Measurements from ENCODE around the gene DAGLB.
A peak's percentile ranks its signal among the peaks of the same experiment; 100 is the strongest.
"Not testable (repeated sequence)": the region's sequence is repeated elsewhere in the genome, so short reads cannot be mapped to it uniquely, and the experiment has no call there.

DAGLB gene

DNA sequence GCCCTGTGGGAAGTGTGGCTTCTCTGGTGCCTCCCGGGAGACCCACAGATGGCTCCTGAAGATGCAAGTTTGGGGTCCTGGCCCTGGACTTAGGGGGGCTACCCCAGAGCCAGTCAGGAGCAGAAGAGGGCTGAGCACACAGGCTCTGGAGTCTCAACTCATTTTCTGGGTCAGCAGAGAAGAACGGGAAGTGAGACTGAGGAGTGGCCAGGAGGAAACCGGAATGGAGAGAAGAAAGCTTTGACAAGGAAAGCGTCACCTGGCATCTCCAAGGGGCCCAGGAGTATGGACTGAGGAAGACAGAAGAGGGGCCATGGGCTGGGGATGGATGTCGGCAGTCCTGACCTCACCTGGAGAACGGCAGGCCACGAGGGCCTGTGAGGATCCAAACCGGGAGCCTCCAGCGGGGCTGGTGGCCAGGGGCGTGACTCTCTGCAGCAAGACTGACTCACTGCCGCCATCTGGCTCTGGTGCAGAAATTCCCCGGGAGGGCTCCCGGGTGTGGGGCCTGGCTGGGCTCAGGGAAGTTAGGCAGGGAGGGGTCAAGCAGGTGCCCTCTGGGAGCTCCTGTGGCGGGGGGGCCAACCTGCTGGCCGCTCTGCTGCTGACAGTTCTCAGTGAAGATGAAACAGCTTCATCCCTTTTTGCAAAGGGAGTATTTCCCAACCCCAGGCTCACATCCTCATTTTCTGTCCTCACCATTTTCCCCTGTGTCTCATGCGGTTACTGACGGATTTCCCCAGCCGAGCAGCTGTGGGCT is 23.6 kb downstream of the DAGLB start:
- DNase-seq, result no peak

- DNase-seq, result no peak
Observed at GRCh38 chr7:6422926-6423632, 24.7 kb downstream of the DAGLB start.

- DNase-seq, result no peak
Observed at GRCh38 chr7:6422095-6422494, 25.7 kb downstream of the DAGLB start.

- peak; percentile 52 for DNase-seq
Observed at GRCh38 chr7:6420680-6421079, 27.1 kb downstream of the DAGLB start.

DNA sequence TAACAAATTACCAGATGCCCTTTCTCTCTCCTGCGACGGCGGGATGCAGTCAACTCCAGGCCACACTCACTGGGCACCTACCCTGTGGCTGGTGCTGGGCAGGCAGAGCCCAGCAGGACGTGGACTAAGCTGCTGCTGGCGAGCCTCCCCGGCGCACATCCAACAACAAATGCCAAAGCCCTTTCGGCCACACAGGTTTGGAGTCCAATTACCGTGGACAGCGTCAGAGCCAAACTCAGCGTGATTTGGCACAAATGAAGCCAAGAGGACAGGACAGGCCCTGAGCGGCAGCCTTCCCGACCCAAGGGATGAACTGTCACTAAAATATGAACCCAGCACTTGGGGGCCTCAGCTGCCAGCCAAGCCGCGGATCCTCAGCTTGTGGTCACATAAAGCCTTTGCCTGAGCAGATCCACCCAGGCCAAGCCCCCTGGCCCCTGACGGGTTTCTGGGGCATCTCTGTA is 28.4 kb downstream of the DAGLB start:
- no peak for DNase-seq

DNA sequence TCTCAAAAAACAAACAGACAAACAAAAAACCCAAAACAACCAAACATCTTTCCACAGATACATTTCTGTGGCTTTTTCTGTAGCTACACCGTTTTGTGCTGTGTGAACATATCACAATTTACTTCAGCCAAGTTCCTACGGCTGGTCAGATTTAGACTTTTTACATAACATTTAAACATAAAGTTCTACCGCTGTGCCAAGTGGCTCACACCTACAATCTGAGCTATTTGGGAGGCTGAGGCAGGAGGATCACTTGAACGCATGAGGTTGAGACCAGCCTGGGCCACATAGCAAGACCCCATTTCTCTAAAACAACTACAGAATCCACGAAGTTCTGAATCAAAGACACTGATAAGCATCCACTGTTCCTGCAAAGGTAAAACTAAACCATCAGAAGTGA is 30.3 kb downstream of the DAGLB start:
- no peak for DNase-seq

- DNase-seq, result no peak
Observed at GRCh38 chr7:6416516-6417145, 31.1 kb downstream of the DAGLB start.

- no peak for DNase-seq
Observed at GRCh38 chr7:6413637-6414036, 34.1 kb downstream of the DAGLB start.

- DNase-seq, result no peak
Observed at GRCh38 chr7:6409944-6410693, 37.6 kb downstream of the DAGLB start.

DNA sequence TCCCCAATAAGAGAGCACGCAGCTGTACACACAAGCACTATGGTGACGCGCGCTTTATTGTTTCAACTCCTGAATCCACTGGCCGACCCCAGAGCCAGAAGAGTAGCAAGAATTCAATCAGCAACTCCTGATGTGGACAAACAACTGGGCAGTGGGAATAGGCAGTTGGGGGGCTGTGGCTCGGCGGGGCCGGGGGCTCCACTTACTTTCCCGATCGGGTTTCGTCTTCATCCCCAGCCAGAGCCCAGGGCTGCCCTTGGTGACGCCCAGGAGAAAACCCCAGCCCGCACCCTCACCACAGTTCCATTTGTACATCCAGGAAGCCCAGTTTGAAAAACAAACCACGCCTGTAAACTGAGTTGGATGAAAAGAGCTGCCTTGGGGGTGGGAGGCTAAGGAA is 38.7 kb downstream of the DAGLB start:
- no peak for DNase-seq

DNA sequence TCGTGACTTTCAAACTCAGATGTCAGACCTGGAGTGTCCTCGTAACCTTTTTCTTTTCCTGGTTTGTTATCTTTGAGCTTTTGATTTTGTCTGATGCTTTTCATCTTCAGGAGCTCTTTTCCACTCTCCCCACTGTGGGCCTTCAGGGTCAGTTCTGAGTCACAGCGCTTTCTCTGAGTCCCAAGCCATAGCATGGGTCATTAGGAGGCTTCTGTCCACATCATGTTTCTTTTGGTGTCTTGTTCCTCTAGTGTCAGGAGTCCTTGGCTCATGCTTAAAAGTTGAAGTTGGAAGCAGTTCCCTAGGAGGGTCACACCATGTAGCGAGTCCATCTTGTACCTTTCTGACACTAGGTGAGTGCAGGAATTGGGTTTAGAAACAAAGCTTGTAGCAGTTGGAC is 40.3 kb downstream of the DAGLB start:
- DNase-seq, result no peak

DNA sequence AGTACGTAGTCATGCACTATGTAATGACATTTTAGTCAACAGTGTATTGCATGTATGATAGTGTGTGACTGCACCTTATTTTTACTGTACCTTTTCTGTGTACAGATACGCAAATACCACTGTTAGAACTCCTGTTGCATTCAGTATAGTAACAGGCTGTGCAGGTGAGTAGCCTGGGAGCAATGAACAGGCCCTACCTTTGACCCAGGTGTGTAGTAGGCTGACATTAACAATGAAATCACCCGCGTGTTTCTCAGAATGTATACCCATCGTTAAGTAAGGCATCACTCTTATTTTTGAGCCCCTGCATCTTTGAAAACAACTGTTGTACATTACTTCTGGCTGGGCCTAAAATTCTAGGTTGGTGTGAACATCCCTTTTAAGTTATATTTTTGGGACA is 41.6 kb downstream of the DAGLB start:
- no peak for DNase-seq

DNA sequence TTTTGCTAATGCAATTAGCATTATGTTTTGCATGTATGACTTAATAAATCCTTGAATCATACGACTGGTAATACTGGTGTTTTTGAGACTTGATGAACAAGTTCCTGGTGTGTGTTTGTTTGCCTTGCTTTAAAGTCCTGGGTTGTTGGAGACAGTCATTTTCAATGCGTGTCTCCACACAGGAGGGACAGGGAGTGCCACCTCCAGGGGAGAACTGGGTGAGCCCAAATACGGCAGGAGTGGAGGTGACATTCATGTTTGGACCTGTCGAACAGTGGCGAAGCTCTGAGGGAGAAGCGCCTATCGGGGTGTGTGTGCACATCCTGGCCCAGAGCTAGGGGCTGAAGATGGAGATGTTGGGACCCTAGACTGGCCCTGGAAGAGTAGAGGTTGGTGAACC is 43.8 kb downstream of the DAGLB start:
- no peak for DNase-seq

DNA sequence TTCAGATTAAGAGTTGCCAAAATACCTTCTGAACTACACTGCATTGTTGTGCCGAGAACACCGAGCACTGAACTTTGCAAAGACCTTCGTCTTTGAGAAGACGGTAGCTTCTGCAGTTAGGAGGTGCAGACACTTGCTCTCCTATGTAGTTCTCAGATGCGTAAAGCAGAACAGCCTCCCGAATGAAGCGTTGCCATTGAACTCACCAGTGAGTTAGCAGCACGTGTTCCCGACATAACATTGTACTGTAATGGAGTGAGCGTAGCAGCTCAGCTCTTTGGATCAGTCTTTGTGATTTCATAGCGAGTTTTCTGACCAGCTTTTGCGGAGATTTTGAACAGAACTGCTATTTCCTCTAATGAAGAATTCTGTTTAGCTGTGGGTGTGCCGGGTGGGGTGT is 45.0 kb downstream of the DAGLB start:
- DNase-seq, result no peak

DNA sequence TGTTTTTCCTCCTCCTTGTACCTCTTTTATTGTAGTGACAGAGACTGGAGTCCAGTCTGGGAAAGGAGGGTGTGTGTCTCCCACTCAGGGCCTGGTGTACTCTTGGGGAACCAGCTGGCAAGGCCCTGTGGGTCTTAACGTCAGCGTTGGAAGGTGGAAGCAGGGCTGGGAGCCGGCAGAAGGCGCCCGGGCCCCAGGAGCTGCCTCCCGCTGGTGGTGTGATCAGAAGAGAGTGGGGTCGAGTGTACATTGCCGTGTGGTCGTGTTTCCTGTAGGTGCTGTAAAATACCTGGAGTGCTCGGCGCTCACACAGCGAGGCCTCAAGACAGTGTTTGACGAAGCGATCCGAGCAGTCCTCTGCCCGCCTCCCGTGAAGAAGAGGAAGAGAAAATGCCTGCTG is 45.7 kb downstream of the DAGLB start:
- no peak for DNase-seq

GRCh38 chr7:6401536-6401935 is 46.2 kb downstream of the DAGLB start:
- no peak for DNase-seq

GRCh38 chr7:6400243-6401105 is 47.3 kb downstream of the DAGLB start:
- not testable (repeated sequence) for DNase-seq

GRCh38 chr7:6399351-6399750 is 48.4 kb downstream of the DAGLB start:
- no peak for DNase-seq

DNA sequence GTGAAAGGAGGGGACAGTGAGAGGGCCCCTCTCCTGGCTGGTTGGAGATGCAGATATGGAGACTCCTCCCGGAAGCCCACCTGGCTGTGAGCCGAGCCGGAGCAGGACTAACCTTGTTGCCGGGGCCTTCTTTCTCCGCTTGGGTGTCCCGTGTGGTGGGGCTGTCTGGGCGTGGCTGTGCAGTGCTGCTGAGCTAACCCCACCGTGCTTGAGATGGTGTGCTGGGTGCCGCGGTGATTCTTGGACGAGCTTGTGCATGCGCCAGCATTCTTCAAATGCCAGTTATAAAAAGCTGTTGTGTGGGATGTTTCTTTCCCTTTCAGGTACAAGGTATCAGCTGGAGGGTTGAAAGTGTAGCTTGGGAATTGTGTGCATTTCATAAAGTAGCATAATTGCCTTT is 48.8 kb downstream of the DAGLB start:
- no peak for DNase-seq

- not testable (repeated sequence) for DNase-seq
Observed at GRCh38 chr7:6397759-6398495, 49.8 kb downstream of the DAGLB start.

DNA sequence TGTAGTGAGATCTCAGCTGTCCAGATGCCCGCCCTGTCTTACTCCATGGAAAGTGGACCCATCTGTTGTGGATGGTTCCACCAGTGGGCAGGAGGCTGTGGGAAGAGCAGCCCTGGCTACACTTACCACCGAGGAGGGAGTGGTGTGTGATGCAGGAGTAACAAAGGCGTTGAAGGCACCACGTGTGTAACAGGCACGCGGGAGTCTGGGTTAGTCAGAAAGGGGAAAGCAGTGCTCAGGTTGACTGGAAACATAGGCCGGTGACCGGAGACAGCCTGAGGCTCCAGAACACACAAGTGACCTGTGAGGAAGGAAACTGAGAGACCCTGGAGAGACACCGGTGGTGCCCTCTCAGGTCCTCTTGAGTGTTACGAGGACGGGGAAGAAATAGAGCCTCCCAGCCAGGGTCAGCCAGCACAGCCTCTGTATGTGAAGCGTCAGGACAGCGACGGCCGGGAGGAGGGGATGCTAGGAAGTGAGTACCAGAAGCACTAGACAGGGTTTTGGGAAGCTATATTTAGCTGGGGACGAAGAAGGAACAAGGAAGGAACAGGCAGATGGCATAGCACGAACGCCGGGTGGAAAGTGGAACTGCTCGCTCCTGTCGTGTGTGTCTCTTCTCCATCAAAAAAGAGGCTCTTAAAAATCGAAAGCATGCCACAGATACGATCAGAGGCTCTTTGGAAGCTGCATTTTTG is 51.7 kb downstream of the DAGLB start:
- DNase-seq, result no peak
